Lung (tissue), 12 donors: Measurements from ENCODE around the gene PRKCSH. TPM values are rescaled to one million over a fixed set of nuclear protein-coding genes. Genes with fewer than 3 reads are reported as not detected.
"Not testable (repeated sequence)": the region's sequence is repeated elsewhere in the genome, so short reads cannot be mapped to it uniquely, and the experiment has no call there.

Source experiments
- ATAC-seq: fragments of 200-7000 bp; cut with Tn5 transposase; one replicate; pipeline ENCODE4 v1.9.1; 2020; ENCODE audit warnings: moderate number of reproducible peaks; ENCODE audit not compliant: insufficient read depth, low FRiP score
- DNase-seq, 3 donors: peaks; one replicate each; pipeline ENCODE4 v3.0.0-alpha.2; 2013 to 2017
- H3K27ac ChIP-seq, 2 donors: one replicate each; pipeline ENCODE4 v1.5.1; 2013; ENCODE audit warnings: mild to moderate bottlenecking in 2 of 2, moderate library complexity in 2 of 2, control low read depth in 1 of 2, inconsistent platforms in 1 of 2, low read depth in 1 of 2, low read length in 1 of 2
- H3K27me3 ChIP-seq, 3 donors: one replicate each; pipeline ENCODE4 v1.5.1; 2013; ENCODE audit warnings: low read length in 2 of 3; ENCODE audit not compliant: control insufficient read depth in 3 of 3, insufficient read depth in 3 of 3
- H3K36me3 ChIP-seq, 4 donors: one replicate each; pipeline ENCODE4 v1.5.1; 2013; ENCODE audit warnings: low read length in 4 of 4, mild to moderate bottlenecking in 1 of 4, moderate library complexity in 1 of 4; ENCODE audit not compliant: control insufficient read depth in 4 of 4, insufficient read depth in 4 of 4
- H3K4me1 ChIP-seq, 5 donors: one replicate each; pipeline ENCODE4 v1.5.1; 2013; ENCODE audit warnings: low read length in 5 of 5, mild to moderate bottlenecking in 2 of 5, moderate library complexity in 1 of 5; ENCODE audit not compliant: control insufficient read depth in 5 of 5, insufficient read depth in 5 of 5
- H3K4me3 ChIP-seq: one replicate; pipeline ENCODE4 v1.5.1; 2013; ENCODE audit warnings: mild to moderate bottlenecking, control low read depth, moderate library complexity
- H3K9ac ChIP-seq, 2 donors: one replicate each; pipeline ENCODE4 v1.5.1; 2013; ENCODE audit warnings: low read length in 2 of 2, control low read depth in 1 of 2; ENCODE audit not compliant: insufficient read depth in 1 of 2
- H3K9me3 ChIP-seq, 4 donors: one replicate each; pipeline ENCODE4 v1.5.1; 2013; ENCODE audit warnings: low read length in 3 of 4, mild to moderate bottlenecking in 1 of 4, moderate library complexity in 1 of 4; ENCODE audit not compliant: control insufficient read depth in 4 of 4, insufficient read depth in 3 of 4
- WGBS, 2 donors: extraction: QIAGEN DNeasy Blood & Tissue Kit; methylation state at CpG; one replicate each; pipeline ENCODE4 v1.1.7; 2013; 5-methylcytosine and 5-hydroxymethylcytosine counted together
- polyA plus RNA-seq, 2 donors: library from polyadenylated mRNA; stranded (reverse); fragments of 200-250 nt; gene quantifications; one replicate each; pipeline ENCODE4 v1.2.1, GENCODE V29; 2013
- total RNA-seq, 2 donors: library from RNA; depleted of rRNA in 1 of 2; stranded (reverse); fragments of >200 nt in 1 of 2; gene quantifications; one replicate each; pipeline ENCODE4 v1.2.1, GENCODE V29; 2014 to 2021
- TF ChIP-seq, protein P1 (sequence below): IDR thresholded peaks from 2 replicates; pipeline ENCODE4 v1.5.1; 2012; ENCODE audit warnings: mild to moderate bottlenecking; ENCODE audit errors: control extremely low read depth, extremely low read depth
- donor health status: control.
- donor health status: control.
- donor health status: Bipolar disorder and iron deficiency.
- donor health status: healthy.
- donor health status: DM: yes; HTN: yes; CAD: no.

Gene PRKCSH
- total and polyA plus RNA-seq, 4 donors: 115 to 315 (median 158) TPM

DNA sequence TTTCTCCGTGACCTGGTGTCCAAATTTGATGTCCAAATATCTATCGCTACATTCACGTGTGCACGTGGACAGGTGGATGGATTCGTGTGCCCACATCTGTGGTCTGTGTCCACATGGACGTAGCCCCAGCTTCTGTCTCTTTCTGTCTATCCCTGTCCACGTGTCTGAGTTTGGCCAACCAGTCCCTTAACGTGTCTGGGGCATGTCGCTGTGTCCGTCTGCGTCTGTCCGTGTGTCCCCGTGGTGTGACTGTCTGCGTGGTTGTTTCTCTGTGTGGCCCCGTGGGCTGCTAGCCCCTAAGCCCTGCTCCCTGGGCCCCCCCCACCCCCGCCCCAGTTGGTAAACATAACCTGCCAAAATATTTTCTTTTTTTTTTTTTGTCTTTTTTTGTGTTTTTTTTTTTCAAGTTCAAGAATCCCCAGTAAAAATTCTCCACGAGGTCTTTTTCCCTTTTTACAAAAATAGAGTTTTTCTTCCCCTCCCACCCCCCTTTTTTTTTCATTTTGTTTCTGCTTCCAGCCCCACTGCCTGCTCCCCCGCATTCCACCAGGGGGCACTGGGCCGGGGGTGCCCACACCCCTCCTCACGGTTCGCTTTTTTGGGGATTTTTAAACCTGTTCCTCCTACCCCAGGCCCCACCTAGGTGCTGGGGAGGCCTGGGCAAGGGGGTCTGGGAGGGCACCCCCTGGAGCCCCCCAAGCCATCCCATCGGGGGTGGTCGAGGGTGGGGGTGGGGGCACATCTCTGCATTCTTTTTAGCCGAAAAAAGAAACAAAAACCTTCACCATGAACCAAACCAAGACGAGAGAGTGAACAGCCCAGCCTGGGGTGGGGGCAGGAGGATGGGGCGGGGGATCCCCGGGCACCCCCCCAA lies 18.3 kb downstream of the PRKCSH start:
- H3K9ac ChIP-seq: no peak overlapping the region
- peaks cover 0 to 16% (median 2%) of the 10 kb centered on the region in 4 donors for H3K36me3 ChIP-seq
- TF ChIP-seq, protein P1, sequence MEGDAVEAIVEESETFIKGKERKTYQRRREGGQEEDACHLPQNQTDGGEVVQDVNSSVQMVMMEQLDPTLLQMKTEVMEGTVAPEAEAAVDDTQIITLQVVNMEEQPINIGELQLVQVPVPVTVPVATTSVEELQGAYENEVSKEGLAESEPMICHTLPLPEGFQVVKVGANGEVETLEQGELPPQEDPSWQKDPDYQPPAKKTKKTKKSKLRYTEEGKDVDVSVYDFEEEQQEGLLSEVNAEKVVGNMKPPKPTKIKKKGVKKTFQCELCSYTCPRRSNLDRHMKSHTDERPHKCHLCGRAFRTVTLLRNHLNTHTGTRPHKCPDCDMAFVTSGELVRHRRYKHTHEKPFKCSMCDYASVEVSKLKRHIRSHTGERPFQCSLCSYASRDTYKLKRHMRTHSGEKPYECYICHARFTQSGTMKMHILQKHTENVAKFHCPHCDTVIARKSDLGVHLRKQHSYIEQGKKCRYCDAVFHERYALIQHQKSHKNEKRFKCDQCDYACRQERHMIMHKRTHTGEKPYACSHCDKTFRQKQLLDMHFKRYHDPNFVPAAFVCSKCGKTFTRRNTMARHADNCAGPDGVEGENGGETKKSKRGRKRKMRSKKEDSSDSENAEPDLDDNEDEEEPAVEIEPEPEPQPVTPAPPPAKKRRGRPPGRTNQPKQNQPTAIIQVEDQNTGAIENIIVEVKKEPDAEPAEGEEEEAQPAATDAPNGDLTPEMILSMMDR: no peak
- DNase-seq: no peak
- H3K27ac ChIP-seq: no peak overlapping the region
- H3K9me3 ChIP-seq: no peaks in the 10 kb centered on the region
- H3K4me1 ChIP-seq: peaks cover 0 to 14% (median 0%) of the 10 kb centered on the region in 5 donors
- ATAC-seq: no peak
- no peak overlapping the region for H3K4me3 ChIP-seq
- 56% methylated on average over 27 of the region's 27 CpGs for WGBS, 2 donors
- peaks cover 0 to 3% (median 0%) of the 10 kb centered on the region in 3 donors for H3K27me3 ChIP-seq

DNA sequence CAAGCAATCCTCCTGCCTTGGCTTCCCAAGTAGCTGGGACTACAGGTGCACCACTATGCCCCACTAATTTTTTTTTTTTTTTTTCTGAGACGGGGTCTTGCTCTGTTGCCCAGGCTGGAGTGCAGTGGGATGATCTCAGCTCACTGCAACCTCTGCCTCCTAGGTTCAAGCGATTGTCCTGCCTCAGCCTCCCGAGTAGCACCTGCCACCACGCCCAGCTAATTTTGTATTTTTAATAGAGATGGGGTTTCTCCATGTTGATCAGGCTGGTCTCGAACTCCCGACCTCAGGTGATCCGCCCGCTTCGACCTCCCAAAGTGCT lies 19.8 kb downstream of the PRKCSH start:
- ATAC-seq, H3K9ac ChIP-seq, H3K4me3 ChIP-seq, DNase-seq, H3K27ac ChIP-seq, H3K9me3 ChIP-seq, H3K36me3 ChIP-seq, H3K27me3 ChIP-seq: not testable (repeated sequence)
- 86 to 97% methylated on average over 9 of the region's 9 CpGs for WGBS, 2 donors
- H3K4me1 ChIP-seq: peaks cover 0 to 14% (median 0%) of the 10 kb centered on the region in 5 donors

DNA sequence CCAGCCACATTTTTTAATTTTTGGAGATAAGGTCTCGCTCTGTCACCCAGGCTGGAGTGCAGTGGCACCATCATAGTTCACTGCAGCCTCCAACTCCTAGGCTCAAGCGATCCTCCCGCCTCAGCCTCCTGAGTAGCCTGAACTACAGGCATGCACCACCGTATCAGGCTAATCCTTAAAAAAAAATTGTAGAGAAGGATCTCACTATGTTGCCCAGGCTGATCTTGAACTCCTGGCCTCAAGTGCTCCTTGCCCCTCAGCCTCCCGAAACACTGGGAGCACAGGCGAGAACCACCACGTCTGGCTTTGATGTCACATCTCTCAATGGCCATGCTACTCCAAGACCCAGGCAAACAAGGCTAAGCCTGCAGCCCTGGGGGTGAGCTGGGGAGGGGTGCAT lies 21.2 kb downstream of the PRKCSH start:
- no peak for ATAC-seq
- H3K4me3 ChIP-seq: no peak overlapping the region
- TF ChIP-seq, protein P1: no peak
- 87 to 93% methylated on average over 7 of the region's 7 CpGs for WGBS, 2 donors
- peaks cover 0 to 3% (median 0%) of the 10 kb centered on the region in 3 donors for H3K27me3 ChIP-seq
- no peak overlapping the region for H3K27ac ChIP-seq
- no peaks in the 10 kb centered on the region for H3K36me3 ChIP-seq
- H3K9ac ChIP-seq: no peak overlapping the region
- no peaks in the 10 kb centered on the region for H3K9me3 ChIP-seq
- peaks cover 0 to 14% (median 0%) of the 10 kb centered on the region in 5 donors for H3K4me1 ChIP-seq
- no peak for DNase-seq

DNA sequence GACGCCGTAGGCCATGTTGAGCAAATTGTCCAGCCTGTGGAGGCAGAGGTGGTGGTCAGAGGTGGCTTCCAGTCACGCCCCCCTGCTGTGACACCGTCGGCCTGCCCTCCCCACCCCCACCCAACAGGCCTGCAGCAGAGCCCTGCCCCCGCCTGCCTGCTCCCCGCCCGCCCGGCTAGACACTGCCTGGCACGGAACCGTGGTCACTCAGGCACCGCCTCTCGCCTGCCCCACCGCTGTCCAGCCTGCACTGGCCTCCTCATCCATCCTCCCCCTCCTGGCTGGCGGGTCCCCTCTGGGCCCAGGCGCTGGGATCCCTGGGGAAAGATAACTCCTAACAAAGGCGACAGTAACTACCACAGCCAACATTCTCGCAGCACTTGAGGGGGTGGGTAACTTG lies 21.7 kb downstream of the PRKCSH start:
- Histone ChIP-seq H3K27me3 (peaks cover 0 to 3% (median 0%) of the 10 kb centered on the region in 3 donors), H3K27ac (no peak overlapping the region), H3K9me3 (no peaks in the 10 kb centered on the region), H3K36me3 (no peaks in the 10 kb centered on the region), H3K4me3 (no peak overlapping the region), H3K4me1 (peaks cover 0 to 10% (median 0%) of the 10 kb centered on the region in 5 donors), H3K9ac (no peak overlapping the region)
- no peak for DNase-seq
- TF ChIP-seq, protein P1: no peak
- 43 to 54% methylated on average over 16 of the region's 18 CpGs for WGBS, 2 donors
- no peak for ATAC-seq
